Testis (tissue), 2 donors: ENCODE data around the gene KDM7A.

Experiments
- CTCF ChIP-seq, 3 experiments: fragments of 450-650 bp in 2 of 3; fragments of 200-600 bp in 1 of 3; sonication (generic) in 1 of 3; IDR thresholded peaks; one replicate each; pipeline ENCODE4 v1.5.1; 2016 to 2019; ENCODE audit warnings: antibody characterized with exemption in 3 of 3, mild to moderate bottlenecking in 2 of 3, moderate library complexity in 1 of 3
- POLR2A ChIP-seq: fragments of 450-650 bp; IDR thresholded peaks from one replicate; pipeline ENCODE4 v1.6.1; 2017; ENCODE audit warnings: antibody characterized with exemption, mild to moderate bottlenecking, moderate library complexity

- no peak for TF ChIP-seq CTCF (IDR thresholded peaks at IDR 0.05)
- TF ChIP-seq POLR2A: no peak
These were observed 26.8 kb upstream of the KDM7A start for GRCh38 chr7:140203556-140203955.
